SK-N-SH treated with all-trans-retinoic acid at 6 μM for 48 hours (cell line): ENCODE data around the gene MOCOS.

ENCODE experiments used
- ATAC-seq: fragments of 200-7000 bp; cut with Tn5 transposase; 3 replicates; pipeline ENCODE4 v1.9.1; 2020; ENCODE audit warnings: mild to moderate bottlenecking, moderate library complexity
- ARNTL ChIP-seq: fragments of 450-650 bp; formaldehyde crosslinking; IDR thresholded peaks from 2 replicates; pipeline ENCODE4 v1.5.0; 2020; ENCODE audit warnings: low read depth, mild to moderate bottlenecking, moderate library complexity, borderline replicate concordance
- BACH2 ChIP-seq: fragments of 250-450 bp; sonication (Bioruptor Pico); IDR thresholded peaks from 2 replicates; pipeline ENCODE4 v1.9.0; 2021; ENCODE audit warnings: mild to moderate bottlenecking, borderline replicate concordance
- CSDC2 ChIP-seq: fragments of 250-450 bp; sonication (Bioruptor Pico); IDR thresholded peaks from 2 replicates; pipeline ENCODE4 v1.5.0; 2020; ENCODE audit warnings: mild to moderate bottlenecking, moderate library complexity
- ESRRG ChIP-seq: fragments of 250-450 bp; sonication (Bioruptor Pico); IDR thresholded peaks from 2 replicates; pipeline ENCODE4 v1.6.1; 2021; ENCODE audit warnings: mild to moderate bottlenecking
- ISL1 ChIP-seq: fragments of 250-450 bp; sonication (Bioruptor Pico); IDR thresholded peaks from 2 replicates; pipeline ENCODE4 v2.1.2; 2022; ENCODE audit warnings: mild to moderate bottlenecking, moderate library complexity
- OSR1 ChIP-seq: fragments of 250-450 bp; sonication (Bioruptor Pico); IDR thresholded peaks from 2 replicates; pipeline ENCODE4 v1.8.0; 2022; ENCODE audit warnings: moderate library complexity, mild to moderate bottlenecking, inconsistent platforms
- RARB ChIP-seq: fragments of 250-450 bp; sonication (Bioruptor Pico); IDR thresholded peaks from 2 replicates; pipeline ENCODE4 v1.8.0; 2021; ENCODE audit warnings: mild to moderate bottlenecking, moderate library complexity
- SNAI2 ChIP-seq: fragments of 250-450 bp; sonication (Bioruptor Pico); IDR thresholded peaks from 2 replicates; pipeline ENCODE4 v1.5.0; 2020; ENCODE audit warnings: mild to moderate bottlenecking, moderate library complexity
- TCF4 ChIP-seq: fragments of 250-450 bp; sonication (Bioruptor Pico); IDR thresholded peaks from 2 replicates; pipeline ENCODE4 v1.8.0; 2021; ENCODE audit warnings: mild to moderate bottlenecking, moderate library complexity, borderline replicate concordance
- TOX ChIP-seq: fragments of 250-450 bp; sonication (Bioruptor Pico); IDR thresholded peaks from 2 replicates; pipeline ENCODE4 v1.8.0; 2021; ENCODE audit warnings: mild to moderate bottlenecking, moderate library complexity, borderline replicate concordance
- ZFP3 ChIP-seq: fragments of 250-450 bp; sonication (Bioruptor Pico); IDR thresholded peaks from 2 replicates; pipeline ENCODE4 v1.5.0; 2020; ENCODE audit warnings: mild to moderate bottlenecking, moderate library complexity
- ZFP30 ChIP-seq: fragments of 450-650 bp; formaldehyde crosslinking; IDR thresholded peaks from 2 replicates; pipeline ENCODE4 v1.5.0; 2022; ENCODE audit warnings: mild to moderate bottlenecking, moderate library complexity
- ZNF565 ChIP-seq: fragments of 450-650 bp; formaldehyde crosslinking; conservative IDR thresholded peaks from 2 replicates; pipeline ENCODE4 v1.5.0; 2020; ENCODE audit warnings: low read depth, mild to moderate bottlenecking, moderate library complexity
- ZNF70 ChIP-seq: fragments of 450-650 bp; formaldehyde crosslinking; IDR thresholded peaks from 2 replicates; pipeline ENCODE4 v1.5.0; 2020; ENCODE audit warnings: mild to moderate bottlenecking, moderate library complexity
- ZNF8 ChIP-seq: fragments of 450-650 bp; formaldehyde crosslinking; IDR thresholded peaks from 2 replicates; pipeline ENCODE4 v1.5.0; 2020; ENCODE audit warnings: mild to moderate bottlenecking, moderate library complexity
- TF ChIP-seq, protein P1 (sequence below): fragments of 250-450 bp; sonication (Bioruptor Pico); IDR thresholded peaks from 2 replicates; pipeline ENCODE4 v1.8.0; 2021; ENCODE audit warnings: low read depth, mild to moderate bottlenecking, moderate library complexity, borderline replicate concordance
- TF ChIP-seq, protein P2 (sequence below): fragments of 250-450 bp; sonication (Bioruptor Pico); IDR thresholded peaks from 2 replicates; pipeline ENCODE4 v1.8.0; 2020; ENCODE audit warnings: mild to moderate bottlenecking, moderate library complexity, borderline replicate concordance
- TF ChIP-seq, protein P3 (sequence below): fragments of 250-450 bp; sonication (Bioruptor Pico); IDR thresholded peaks from 2 replicates; pipeline ENCODE4 v1.5.0; 2020; ENCODE audit warnings: mild to moderate bottlenecking, moderate library complexity
- TF ChIP-seq, protein P4 (sequence below): fragments of 250-450 bp; sonication (Bioruptor Pico); IDR thresholded peaks from 2 replicates; pipeline ENCODE4 v1.5.1; 2020; ENCODE audit warnings: low read depth, mild to moderate bottlenecking, moderate library complexity

Gene MOCOS

DNA sequence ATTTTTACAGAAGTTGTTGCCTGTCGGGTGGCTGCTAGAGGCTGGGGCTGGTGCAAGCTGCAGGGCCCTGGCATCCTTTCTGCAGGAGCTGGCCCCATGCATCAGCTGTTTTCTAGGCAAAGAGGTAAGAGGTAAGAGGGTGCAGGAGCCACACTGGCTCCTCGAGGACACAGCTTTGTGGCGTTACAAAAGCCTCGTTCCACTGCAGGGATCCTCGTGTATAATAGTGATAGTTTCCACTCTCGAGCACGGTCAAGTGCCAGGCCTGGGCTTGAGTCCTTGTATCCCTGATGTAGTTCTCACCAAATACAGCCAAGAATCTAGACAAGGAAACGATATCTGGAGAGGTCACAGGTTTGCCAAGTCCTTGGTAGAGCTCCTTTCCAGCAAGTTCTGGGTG, 77.0 kb downstream of the MOCOS start:
- ATAC-seq: no peak
- TF ChIP-seq ZNF565 (CRISPR knock-in tag): no peak
- no peak for TF ChIP-seq ISL1 (CRISPR knock-in tag)
- TF ChIP-seq, protein P1, sequence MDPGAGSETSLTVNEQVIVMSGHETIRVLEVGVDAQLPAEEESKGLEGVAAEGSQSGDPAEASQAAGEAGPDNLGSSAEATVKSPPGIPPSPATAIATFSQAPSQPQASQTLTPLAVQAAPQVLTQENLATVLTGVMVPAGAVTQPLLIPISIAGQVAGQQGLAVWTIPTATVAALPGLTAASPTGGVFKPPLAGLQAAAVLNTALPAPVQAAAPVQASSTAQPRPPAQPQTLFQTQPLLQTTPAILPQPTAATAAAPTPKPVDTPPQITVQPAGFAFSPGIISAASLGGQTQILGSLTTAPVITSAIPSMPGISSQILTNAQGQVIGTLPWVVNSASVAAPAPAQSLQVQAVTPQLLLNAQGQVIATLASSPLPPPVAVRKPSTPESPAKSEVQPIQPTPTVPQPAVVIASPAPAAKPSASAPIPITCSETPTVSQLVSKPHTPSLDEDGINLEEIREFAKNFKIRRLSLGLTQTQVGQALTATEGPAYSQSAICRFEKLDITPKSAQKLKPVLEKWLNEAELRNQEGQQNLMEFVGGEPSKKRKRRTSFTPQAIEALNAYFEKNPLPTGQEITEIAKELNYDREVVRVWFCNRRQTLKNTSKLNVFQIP (CRISPR knock-in tag): no peak
- TF ChIP-seq ZNF8 (CRISPR knock-in tag): no peak
- no peak for TF ChIP-seq ZFP30 (CRISPR knock-in tag)
- TF ChIP-seq, protein P2, sequence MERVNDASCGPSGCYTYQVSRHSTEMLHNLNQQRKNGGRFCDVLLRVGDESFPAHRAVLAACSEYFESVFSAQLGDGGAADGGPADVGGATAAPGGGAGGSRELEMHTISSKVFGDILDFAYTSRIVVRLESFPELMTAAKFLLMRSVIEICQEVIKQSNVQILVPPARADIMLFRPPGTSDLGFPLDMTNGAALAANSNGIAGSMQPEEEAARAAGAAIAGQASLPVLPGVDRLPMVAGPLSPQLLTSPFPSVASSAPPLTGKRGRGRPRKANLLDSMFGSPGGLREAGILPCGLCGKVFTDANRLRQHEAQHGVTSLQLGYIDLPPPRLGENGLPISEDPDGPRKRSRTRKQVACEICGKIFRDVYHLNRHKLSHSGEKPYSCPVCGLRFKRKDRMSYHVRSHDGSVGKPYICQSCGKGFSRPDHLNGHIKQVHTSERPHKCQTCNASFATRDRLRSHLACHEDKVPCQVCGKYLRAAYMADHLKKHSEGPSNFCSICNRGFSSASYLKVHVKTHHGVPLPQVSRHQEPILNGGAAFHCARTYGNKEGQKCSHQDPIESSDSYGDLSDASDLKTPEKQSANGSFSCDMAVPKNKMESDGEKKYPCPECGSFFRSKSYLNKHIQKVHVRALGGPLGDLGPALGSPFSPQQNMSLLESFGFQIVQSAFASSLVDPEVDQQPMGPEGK (CRISPR knock-in tag): no peak
- TF ChIP-seq, protein P3, sequence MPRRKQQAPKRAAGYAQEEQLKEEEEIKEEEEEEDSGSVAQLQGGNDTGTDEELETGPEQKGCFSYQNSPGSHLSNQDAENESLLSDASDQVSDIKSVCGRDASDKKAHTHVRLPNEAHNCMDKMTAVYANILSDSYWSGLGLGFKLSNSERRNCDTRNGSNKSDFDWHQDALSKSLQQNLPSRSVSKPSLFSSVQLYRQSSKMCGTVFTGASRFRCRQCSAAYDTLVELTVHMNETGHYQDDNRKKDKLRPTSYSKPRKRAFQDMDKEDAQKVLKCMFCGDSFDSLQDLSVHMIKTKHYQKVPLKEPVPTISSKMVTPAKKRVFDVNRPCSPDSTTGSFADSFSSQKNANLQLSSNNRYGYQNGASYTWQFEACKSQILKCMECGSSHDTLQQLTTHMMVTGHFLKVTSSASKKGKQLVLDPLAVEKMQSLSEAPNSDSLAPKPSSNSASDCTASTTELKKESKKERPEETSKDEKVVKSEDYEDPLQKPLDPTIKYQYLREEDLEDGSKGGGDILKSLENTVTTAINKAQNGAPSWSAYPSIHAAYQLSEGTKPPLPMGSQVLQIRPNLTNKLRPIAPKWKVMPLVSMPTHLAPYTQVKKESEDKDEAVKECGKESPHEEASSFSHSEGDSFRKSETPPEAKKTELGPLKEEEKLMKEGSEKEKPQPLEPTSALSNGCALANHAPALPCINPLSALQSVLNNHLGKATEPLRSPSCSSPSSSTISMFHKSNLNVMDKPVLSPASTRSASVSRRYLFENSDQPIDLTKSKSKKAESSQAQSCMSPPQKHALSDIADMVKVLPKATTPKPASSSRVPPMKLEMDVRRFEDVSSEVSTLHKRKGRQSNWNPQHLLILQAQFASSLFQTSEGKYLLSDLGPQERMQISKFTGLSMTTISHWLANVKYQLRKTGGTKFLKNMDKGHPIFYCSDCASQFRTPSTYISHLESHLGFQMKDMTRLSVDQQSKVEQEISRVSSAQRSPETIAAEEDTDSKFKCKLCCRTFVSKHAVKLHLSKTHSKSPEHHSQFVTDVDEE (CRISPR knock-in tag): no peak
- no peak for TF ChIP-seq ZFP3 (CRISPR knock-in tag)
- TF ChIP-seq OSR1 (CRISPR knock-in tag): no peak
- no peak for TF ChIP-seq BACH2
- TF ChIP-seq ESRRG (CRISPR knock-in tag): no peak
- TF ChIP-seq CSDC2 (CRISPR knock-in tag): no peak
- TF ChIP-seq RARB: no peak
- TF ChIP-seq ZNF70: no peak
- TF ChIP-seq, protein P4, sequence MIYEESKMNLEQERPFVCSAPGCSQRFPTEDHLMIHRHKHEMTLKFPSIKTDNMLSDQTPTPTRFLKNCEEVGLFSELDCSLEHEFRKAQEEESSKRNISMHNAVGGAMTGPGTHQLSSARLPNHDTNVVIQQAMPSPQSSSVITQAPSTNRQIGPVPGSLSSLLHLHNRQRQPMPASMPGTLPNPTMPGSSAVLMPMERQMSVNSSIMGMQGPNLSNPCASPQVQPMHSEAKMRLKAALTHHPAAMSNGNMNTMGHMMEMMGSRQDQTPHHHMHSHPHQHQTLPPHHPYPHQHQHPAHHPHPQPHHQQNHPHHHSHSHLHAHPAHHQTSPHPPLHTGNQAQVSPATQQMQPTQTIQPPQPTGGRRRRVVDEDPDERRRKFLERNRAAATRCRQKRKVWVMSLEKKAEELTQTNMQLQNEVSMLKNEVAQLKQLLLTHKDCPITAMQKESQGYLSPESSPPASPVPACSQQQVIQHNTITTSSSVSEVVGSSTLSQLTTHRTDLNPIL (CRISPR knock-in tag): no peak

DNA sequence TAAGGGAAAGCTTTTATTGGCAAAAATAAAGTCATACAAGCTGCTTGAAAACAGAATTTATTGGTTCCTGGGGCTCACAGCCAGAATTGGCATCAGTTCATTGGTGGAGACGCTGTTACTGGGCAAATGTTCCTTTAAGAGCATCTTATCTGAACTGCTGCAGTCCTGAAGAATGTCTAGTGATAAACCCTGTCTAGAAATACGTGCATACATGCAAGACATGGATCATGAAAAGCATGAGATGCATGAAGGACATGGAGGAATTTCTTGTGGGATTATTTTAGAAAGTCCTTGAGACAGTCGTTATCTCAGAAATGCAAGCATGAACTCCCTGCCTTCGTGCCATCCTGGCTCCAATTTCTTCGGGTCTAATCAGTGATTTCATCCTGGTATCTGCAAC, 77.7 kb downstream of the MOCOS start:
- no peak for ATAC-seq
- TF ChIP-seq, protein P1 (CRISPR knock-in tag): no peak
- TF ChIP-seq ZFP30 (CRISPR knock-in tag): no peak
- TF ChIP-seq, protein P3 (CRISPR knock-in tag): no peak
- no peak for TF ChIP-seq TCF4 (CRISPR knock-in tag)
- no peak for TF ChIP-seq ZNF8 (CRISPR knock-in tag)
- TF ChIP-seq ARNTL (CRISPR knock-in tag): no peak
- no peak for TF ChIP-seq ISL1 (CRISPR knock-in tag)
- no peak for TF ChIP-seq ZNF70
- no peak for TF ChIP-seq TOX (CRISPR knock-in tag)
- TF ChIP-seq SNAI2: no peak
- TF ChIP-seq, protein P2 (CRISPR knock-in tag): no peak
